Calu3 (cell line): ENCODE results near the gene MFSD6. TPM values are rescaled to one million over a fixed set of nuclear protein-coding genes. Genes with fewer than 3 reads are reported as not detected.

ENCODE experiments used
- BruUV-seq: library from RNA; stranded (reverse); fragments of 400-500 nt; replicated peaks from 2 replicates; lab custom pipeline; 2021; lab: Mats Ljungman, UMichigan
- CTCF ChIA-PET: fragments of 300-600 bp; sonication (Branson Sonifier 250); formaldehyde crosslinking; loops from one replicate; lab custom pipeline; 2022; ENCODE audit warnings: antibody characterized with exemption; lab: Charles Lee
- DNase-seq: peaks from one replicate; pipeline ENCODE4 v3.0.0; 2022
- H3K27ac Mint-ChIP-seq: one replicate; pipeline ENCODE4 v1.8.0; 2022; ENCODE audit warnings: mixed read lengths; ENCODE audit not compliant: unreplicated experiment
- H3K27me3 Mint-ChIP-seq: one replicate; pipeline ENCODE4 v1.8.0; 2022; ENCODE audit warnings: mixed read lengths; ENCODE audit not compliant: unreplicated experiment
- H3K36me3 Mint-ChIP-seq: one replicate; pipeline ENCODE4 v1.8.0; 2022; ENCODE audit warnings: mild to moderate bottlenecking, moderate library complexity, mixed read lengths; ENCODE audit not compliant: insufficient read depth, unreplicated experiment
- H3K4me1 Mint-ChIP-seq: one replicate; pipeline ENCODE4 v1.8.0; 2022; ENCODE audit warnings: mild to moderate bottlenecking, low read depth, mixed read lengths; ENCODE audit not compliant: unreplicated experiment
- H3K4me3 Mint-ChIP-seq: one replicate; pipeline ENCODE4 v1.8.0; 2022; ENCODE audit warnings: mild to moderate bottlenecking, low read depth, moderate library complexity, mixed read lengths; ENCODE audit not compliant: unreplicated experiment
- H3K9me3 Mint-ChIP-seq: one replicate; pipeline ENCODE4 v1.8.0; 2022; ENCODE audit warnings: low read depth, mixed read lengths; ENCODE audit not compliant: unreplicated experiment
- CTCF ChIP-seq: fragments of 200-600 bp; IDR thresholded peaks from one replicate; pipeline ENCODE4 v1.8.0; 2022; ENCODE audit warnings: antibody characterized with exemption; ENCODE audit not compliant: unreplicated experiment
- intact Hi-C: fragments of 100-400 bp; cut with micrococcal nuclease; formaldehyde crosslinking; loops from one replicate; pipeline ENCODE4 v1.10.0; 2022; ENCODE audit not compliant: unreplicated experiment
- total RNA-seq: library from RNA; stranded (reverse); gene quantifications from 2 replicates; pipeline ENCODE4 v1.2.3, GENCODE V29; 2022

The MFSD6 gene
- total RNA-seq, 1 experiment from 2014 or later, result 39.4 TPM

- DNase-seq, result no peak
- BruUV-seq, result no TSS peak
- no peak for TF ChIP-seq CTCF
- Mint-ChIP-seq H3K36me3 (no peaks in the 10 kb centered on the region), H3K27ac (no peak overlapping the region), H3K27me3 (no peaks in the 10 kb centered on the region), H3K4me1 (peaks cover 20% of the 10 kb centered on the region), H3K4me3 (no peak overlapping the region), H3K9me3 (no peaks in the 10 kb centered on the region)
- CTCF ChIA-PET, result no interaction called here
- intact Hi-C loops, result no loop called here
These were observed 93.7 kb downstream of the MFSD6 start for GRCh38 chr2:190501702-190502407.

GRCh38 chr2:190503088-190503487 is 94.9 kb downstream of the MFSD6 start:
- Mint-ChIP-seq H3K4me3 (no peak overlapping the region), H3K9me3 (no peaks in the 10 kb centered on the region), H3K36me3 (no peaks in the 10 kb centered on the region), H3K27me3 (no peaks in the 10 kb centered on the region), H3K4me1 (peaks cover 24% of the 10 kb centered on the region), H3K27ac (no peak overlapping the region)
- no peak for DNase-seq
- TF ChIP-seq CTCF, result no peak
- BruUV-seq, result no TSS peak
- CTCF ChIA-PET, result no interaction called here
- intact Hi-C loops, result no loop called here

DNA sequence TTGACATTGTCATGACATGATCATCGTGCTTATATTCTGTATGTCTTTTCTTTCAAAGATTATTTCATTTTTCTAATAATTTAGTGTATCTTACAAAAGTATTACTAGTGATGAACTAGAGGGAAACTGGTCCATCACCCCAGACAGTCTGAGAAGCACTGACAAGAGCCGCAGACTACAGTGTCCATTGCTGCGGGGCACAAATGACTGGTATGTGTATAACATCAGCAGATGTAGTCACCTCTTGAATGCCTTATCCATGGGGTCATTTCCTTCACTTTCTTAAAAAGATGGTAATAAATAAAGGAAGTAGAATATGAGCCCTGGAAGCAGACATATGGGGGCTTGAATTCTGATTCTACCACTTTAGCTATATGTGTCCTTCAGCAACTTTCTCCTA is 96.8 kb downstream of the MFSD6 start:
- Mint-ChIP-seq H3K27me3 (no peaks in the 10 kb centered on the region), H3K4me3 (no peak overlapping the region), H3K9me3 (no peaks in the 10 kb centered on the region), H3K27ac (no peak overlapping the region), H3K36me3 (no peaks in the 10 kb centered on the region), H3K4me1 (peaks cover 24% of the 10 kb centered on the region)
- no TSS peak for BruUV-seq
- no peak for DNase-seq
- intact Hi-C loops, result no loop called here
- TF ChIP-seq CTCF, result no peak
- CTCF ChIA-PET, result no interaction called here

GRCh38 chr2:190505696-190506095 is 97.5 kb downstream of the MFSD6 start:
- H3K4me1 Mint-ChIP-seq, result peaks cover 24% of the 10 kb centered on the region
- DNase-seq, result no peak
- CTCF ChIA-PET, result no interaction called here
- no peaks in the 10 kb centered on the region for H3K9me3 Mint-ChIP-seq
- H3K36me3 Mint-ChIP-seq, result no peaks in the 10 kb centered on the region
- H3K27me3 Mint-ChIP-seq, result no peaks in the 10 kb centered on the region
- no peak for TF ChIP-seq CTCF
- BruUV-seq, result no TSS peak
- intact Hi-C loops, result no loop called here
- H3K27ac Mint-ChIP-seq, result no peak overlapping the region
- H3K4me3 Mint-ChIP-seq, result no peak overlapping the region
